ENCODE results near the gene CPNE5.
A peak's percentile ranks its signal among the peaks of the same experiment; 100 is the strongest.

The CPNE5 gene

GRCh38 chr6:36838896-36839748, at the start of gene CPNE5:
TSS of gene CPNE5 (minus strand) at chr6:36839444. CDS start at chr6:36839377, 67 bp downstream.
- DNase-seq: no peak

GRCh38 chr6:36888115-36888643, 48.9 kb upstream of the CPNE5 start:
- DNase-seq: no peak

GRCh38 chr6:36886950-36887618, 47.8 kb upstream of the CPNE5 start:
- DNase-seq: no peak

GRCh38 chr6:36885461-36886401, 46.5 kb upstream of the CPNE5 start, which contains the start of gene C6orf89:
TSS of gene C6orf89 (plus strand) at chr6:36885952. CDS start at chr6:36899445, 13,493 bp downstream.
- DNase-seq: peak; percentile 97

GRCh38 chr6:36884610-36885009, 45.4 kb upstream of the CPNE5 start:
- no peak for DNase-seq

- DNase-seq: no peak
Observed at GRCh38 chr6:36875250-36875633, 36.0 kb upstream of the CPNE5 start.

- peak; percentile 74 for DNase-seq
Observed at GRCh38 chr6:36874443-36875249, 35.4 kb upstream of the CPNE5 start, which contains the start of gene PPIL1. TSS of gene PPIL1 (minus strand) at chr6:36874803. CDS start at chr6:36874772, 31 bp downstream.

GRCh38 chr6:36873612-36874442, 34.6 kb upstream of the CPNE5 start:
- no peak for DNase-seq

- DNase-seq: no peak
Observed at GRCh38 chr6:36873115-36873514, 33.9 kb upstream of the CPNE5 start.

GRCh38 chr6:36871686-36872085, 32.4 kb upstream of the CPNE5 start:
- no peak for DNase-seq

- no peak for DNase-seq
Observed at GRCh38 chr6:36867471-36868224, 28.4 kb upstream of the CPNE5 start.

GRCh38 chr6:36865835-36866234, 26.6 kb upstream of the CPNE5 start:
- DNase-seq: no peak

GRCh38 chr6:36863670-36864540, 24.7 kb upstream of the CPNE5 start:
- no peak for DNase-seq

GRCh38 chr6:36862848-36863382, 23.7 kb upstream of the CPNE5 start:
- no peak for DNase-seq

- DNase-seq: no peak
Observed at GRCh38 chr6:36862164-36862847, 23.1 kb upstream of the CPNE5 start.

GRCh38 chr6:36860126-36860525, 20.9 kb upstream of the CPNE5 start:
- DNase-seq: no peak

GRCh38 chr6:36858407-36858981, 19.2 kb upstream of the CPNE5 start:
- no peak for DNase-seq

GRCh38 chr6:36857325-36857724, 18.1 kb upstream of the CPNE5 start:
- DNase-seq: no peak

Measured in NK-92 treated with Interleukin-12 subunit alpha and Interleukin-12 subunit beta, amount 100 ng/mL, for 24 hours (cell line).